Tibial nerve (tissue), 4 donors: ENCODE results near the gene ACADSB. TPM values are rescaled to one million over a fixed set of nuclear protein-coding genes. Genes with fewer than 3 reads are reported as not detected.

Experiments
- DNase-seq, 2 donors: peaks; one replicate each; pipeline ENCODE4 v3.0.0-alpha.2; 2019; ENCODE audit warnings: low spot score in 2 of 2
- H3K27ac ChIP-seq, 4 donors: fragments of 200-600 bp; sonication (generic) in 3 of 4; one replicate each; pipeline ENCODE4 v1.5.1; 2017 to 2019; ENCODE audit warnings: mild to moderate bottlenecking in 1 of 4
- H3K27me3 ChIP-seq, 2 donors: fragments of 200-600 bp; sonication (generic) in 1 of 2; one replicate each; pipeline versions ENCODE4 v1.5.1 to v1.6.0; 2017 to 2019
- H3K36me3 ChIP-seq, 3 donors: fragments of 200-600 bp; sonication (generic); one replicate each; pipeline ENCODE4 v1.5.1; 2018 to 2019
- H3K4me1 ChIP-seq, 4 donors: fragments of 200-600 bp; sonication (generic) in 3 of 4; one replicate each; pipeline ENCODE4 v1.5.1; 2017 to 2019
- H3K4me3 ChIP-seq, 4 donors: fragments of 200-600 bp; sonication (generic) in 3 of 4; one replicate each; pipeline ENCODE4 v1.5.1; 2017 to 2019; ENCODE audit warnings: mild to moderate bottlenecking in 1 of 4, moderate library complexity in 1 of 4
- H3K9me3 ChIP-seq, 4 donors: fragments of 200-600 bp; sonication (generic) in 3 of 4; one replicate each; pipeline ENCODE4 v1.5.1; 2017 to 2019
- CTCF ChIP-seq, 5 experiments: fragments of 200-600 bp in 3 of 5; fragments of 450-650 bp in 2 of 5; sonication (generic) in 3 of 5; IDR thresholded peaks; one replicate each; pipeline ENCODE4 v1.5.1; 2016 to 2019; ENCODE audit warnings: antibody characterized with exemption in 5 of 5, mild to moderate bottlenecking in 3 of 5, moderate library complexity in 2 of 5
- EP300 ChIP-seq, 2 donors: sonication (generic); formaldehyde crosslinking; IDR thresholded peaks; one replicate each; pipeline ENCODE4 v1.6.1; 2017; ENCODE audit warnings: antibody characterized with exemption in 2 of 2, mild to moderate bottlenecking in 1 of 2
- POLR2A ChIP-seq, 2 donors: fragments of 450-650 bp; IDR thresholded peaks; one replicate each; pipeline ENCODE4 v1.6.1; 2017; ENCODE audit warnings: antibody characterized with exemption in 2 of 2, mild to moderate bottlenecking in 2 of 2, moderate library complexity in 2 of 2
- WGBS, 2 donors: methylation state at CpG; one replicate each; pipeline ENCODE4 v1.1.5; 2018; 5-methylcytosine and 5-hydroxymethylcytosine counted together
- total RNA-seq, 4 donors: library from RNA; depleted of rRNA; stranded (reverse); fragments of >200 nt; gene quantifications; one replicate each; pipeline ENCODE4 v1.1.0, GENCODE V29; 2016

The ACADSB gene
- total RNA-seq, 4 donors from 2014 or later: 17.4 to 26.8 (median 24.7) TPM

GRCh38 chr10:123092635-123093414 is 84.0 kb downstream of the ACADSB start:
- Histone ChIP-seq H3K27ac (no peak overlapping the region), H3K4me3 (no peak overlapping the region), H3K36me3 (no peaks in the 10 kb centered on the region), H3K27me3 (peaks cover 0 to 6% of the 10 kb centered on the region in 2 donors), H3K9me3 (no peaks in the 10 kb centered on the region), H3K4me1 (no peaks in the 10 kb centered on the region)
- no peak for TF ChIP-seq EP300 (IDR thresholded peaks at IDR 0.05)
- TF ChIP-seq CTCF (IDR thresholded peaks at IDR 0.05): no peak
- TF ChIP-seq POLR2A (IDR thresholded peaks at IDR 0.05): no peak
- WGBS, 2 donors: 66 to 71% methylated on average over 14 of the region's 14 CpGs
- DNase-seq: no peak

GRCh38 chr10:123093489-123093888 is 84.7 kb downstream of the ACADSB start:
- WGBS, 2 donors: 60 to 75% methylated on average over 4 of the region's 4 CpGs
- Histone ChIP-seq H3K4me3 (no peak overlapping the region), H3K27me3 (peaks cover 0 to 6% of the 10 kb centered on the region in 2 donors), H3K36me3 (no peaks in the 10 kb centered on the region), H3K27ac (no peak overlapping the region), H3K4me1 (no peaks in the 10 kb centered on the region), H3K9me3 (no peaks in the 10 kb centered on the region)
- DNase-seq: no peak
- no peak for TF ChIP-seq CTCF (IDR thresholded peaks at IDR 0.05)
- no peak for TF ChIP-seq POLR2A (IDR thresholded peaks at IDR 0.05)
- no peak for TF ChIP-seq EP300 (IDR thresholded peaks at IDR 0.05)

GRCh38 chr10:123096452-123096851 is 87.6 kb downstream of the ACADSB start:
- Histone ChIP-seq H3K4me3 (no peak overlapping the region), H3K36me3 (no peaks in the 10 kb centered on the region), H3K27ac (no peak overlapping the region), H3K9me3 (no peaks in the 10 kb centered on the region), H3K4me1 (no peaks in the 10 kb centered on the region), H3K27me3 (peaks cover 0 to 6% of the 10 kb centered on the region in 2 donors)
- no peak for DNase-seq
- WGBS, 2 donors: 78 to 88% methylated on average over 5 of the region's 5 CpGs
- no peak for TF ChIP-seq CTCF (IDR thresholded peaks at IDR 0.05)
- TF ChIP-seq POLR2A (IDR thresholded peaks at IDR 0.05): no peak

- H3K27me3 ChIP-seq: peaks cover 0 to 2% of the 10 kb centered on the region in 2 donors
- H3K27ac ChIP-seq: no peak overlapping the region
- WGBS, 2 donors: 79 to 94% methylated on average over 7 of the region's 7 CpGs
- no peak for TF ChIP-seq EP300 (IDR thresholded peaks at IDR 0.05)
- no peak for TF ChIP-seq POLR2A (IDR thresholded peaks at IDR 0.05)
- no peak for TF ChIP-seq CTCF (IDR thresholded peaks at IDR 0.05)
- H3K36me3 ChIP-seq: no peaks in the 10 kb centered on the region
- DNase-seq: no peak
- no peaks in the 10 kb centered on the region for H3K9me3 ChIP-seq
- no peak overlapping the region for H3K4me3 ChIP-seq
- no peaks in the 10 kb centered on the region for H3K4me1 ChIP-seq
Observed at GRCh38 chr10:123097039-123097438, 88.2 kb downstream of the ACADSB start.

GRCh38 chr10:123100030-123100762 is 91.4 kb downstream of the ACADSB start:
- TF ChIP-seq CTCF (IDR thresholded peaks at IDR 0.05) (no peak), EP300 (IDR thresholded peaks at IDR 0.05) (no peak), POLR2A (IDR thresholded peaks at IDR 0.05) (no peak)
- no peak for DNase-seq
- Histone ChIP-seq H3K4me1 (no peaks in the 10 kb centered on the region), H3K9me3 (no peaks in the 10 kb centered on the region), H3K4me3 (no peak overlapping the region), H3K27ac (no peak overlapping the region), H3K36me3 (no peaks in the 10 kb centered on the region), H3K27me3 (no peaks in the 10 kb centered on the region)
- 82% methylated on average over 7 of the region's 7 CpGs for WGBS, 2 donors
